ENCODE measurements around the gene PPP1R14B.

DNA sequence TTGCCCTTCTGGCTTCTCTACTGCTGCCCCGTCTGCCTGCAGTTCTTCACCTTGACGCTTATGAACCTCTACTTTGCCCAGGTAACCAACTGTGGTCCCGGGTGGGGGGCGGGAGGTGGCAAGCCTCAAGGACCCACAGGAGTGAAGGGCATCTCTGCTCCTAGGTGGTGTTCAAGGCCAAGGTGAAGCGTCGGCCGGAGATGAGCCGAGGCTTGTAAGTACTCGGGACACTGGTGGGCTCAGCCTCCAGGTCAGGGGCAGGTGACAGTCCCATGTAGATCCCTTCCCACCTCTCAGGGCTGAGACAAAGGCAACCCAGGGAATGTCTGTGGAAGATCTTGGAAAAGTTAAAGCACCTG lies 40.0 kb upstream of the PPP1R14B start:
- TF ChIP-seq, protein P1, sequence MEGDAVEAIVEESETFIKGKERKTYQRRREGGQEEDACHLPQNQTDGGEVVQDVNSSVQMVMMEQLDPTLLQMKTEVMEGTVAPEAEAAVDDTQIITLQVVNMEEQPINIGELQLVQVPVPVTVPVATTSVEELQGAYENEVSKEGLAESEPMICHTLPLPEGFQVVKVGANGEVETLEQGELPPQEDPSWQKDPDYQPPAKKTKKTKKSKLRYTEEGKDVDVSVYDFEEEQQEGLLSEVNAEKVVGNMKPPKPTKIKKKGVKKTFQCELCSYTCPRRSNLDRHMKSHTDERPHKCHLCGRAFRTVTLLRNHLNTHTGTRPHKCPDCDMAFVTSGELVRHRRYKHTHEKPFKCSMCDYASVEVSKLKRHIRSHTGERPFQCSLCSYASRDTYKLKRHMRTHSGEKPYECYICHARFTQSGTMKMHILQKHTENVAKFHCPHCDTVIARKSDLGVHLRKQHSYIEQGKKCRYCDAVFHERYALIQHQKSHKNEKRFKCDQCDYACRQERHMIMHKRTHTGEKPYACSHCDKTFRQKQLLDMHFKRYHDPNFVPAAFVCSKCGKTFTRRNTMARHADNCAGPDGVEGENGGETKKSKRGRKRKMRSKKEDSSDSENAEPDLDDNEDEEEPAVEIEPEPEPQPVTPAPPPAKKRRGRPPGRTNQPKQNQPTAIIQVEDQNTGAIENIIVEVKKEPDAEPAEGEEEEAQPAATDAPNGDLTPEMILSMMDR (IDR thresholded peaks at IDR 0.05), result no peak
- no peak for TF ChIP-seq POLR2A (IDR thresholded peaks at IDR 0.05)

Measured in thyroid gland (tissue), 4 donors.